Gastrocnemius medialis (tissue), 4 donors: ENCODE measurements around the gene ARHGAP12. TPM values are rescaled to one million over a fixed set of nuclear protein-coding genes. Genes with fewer than 3 reads are reported as not detected.
A peak's percentile ranks its signal among the peaks of the same experiment; 100 is the strongest.

ENCODE experiments used
- ATAC-seq, 2 donors: fragments of 150-250 bp; one replicate each; pipeline ENCODE4 v1.9.1; 2016
- DNase-seq, 2 donors: peaks; one replicate each; pipeline ENCODE4 v3.0.0-alpha.2; 2019
- H3K27ac ChIP-seq, 4 donors: fragments of 200-600 bp; sonication (generic); 1 replicate in 1 of 4; 2 replicates in 3 of 4; pipeline ENCODE4 v1.5.1; 2016 to 2018; ENCODE audit warnings: mild to moderate bottlenecking in 2 of 4, moderate library complexity in 1 of 4
- H3K27me3 ChIP-seq, 3 donors: fragments of 200-600 bp; sonication (generic) in 2 of 3; 1 replicate in 1 of 3; 2 replicates in 2 of 3; pipeline versions ENCODE4 v1.5.1 to v1.6.0; 2016 to 2019; ENCODE audit warnings: mild to moderate bottlenecking in 1 of 3, moderate library complexity in 1 of 3
- H3K36me3 ChIP-seq, 2 donors: fragments of 200-600 bp; sonication (generic) in 1 of 2; one replicate each; pipeline ENCODE4 v1.5.1; 2017 to 2018
- H3K4me1 ChIP-seq, 2 donors: fragments of 200-600 bp; sonication (generic) in 1 of 2; one replicate each; pipeline ENCODE4 v1.5.1; 2016 to 2017; ENCODE audit warnings: mild to moderate bottlenecking in 2 of 2
- H3K4me3 ChIP-seq, 4 donors: fragments of 200-600 bp; sonication (generic) in 3 of 4; 1 replicate in 1 of 4; 2 replicates in 3 of 4; pipeline ENCODE4 v1.5.1; 2016 to 2019; ENCODE audit warnings: mild to moderate bottlenecking in 2 of 4
- H3K9me3 ChIP-seq, 3 donors: fragments of 200-600 bp; sonication (generic) in 2 of 3; 1 replicate in 1 of 3; 2 replicates in 2 of 3; pipeline ENCODE4 v1.5.1; 2016 to 2019
- POLR2A ChIP-seq, 2 donors: fragments of 450-650 bp; IDR thresholded peaks; one replicate each; pipeline ENCODE4 v1.6.1; 2017; ENCODE audit warnings: antibody characterized with exemption in 2 of 2, mild to moderate bottlenecking in 2 of 2, moderate library complexity in 2 of 2
- in situ Hi-C, 4 donors: fragments of 200-750 bp; cut with MboI; loops; one replicate each; pipeline versions ENCODE4 v1.15.0 to v1.8.0; 2017; ENCODE audit warnings: low sequenced_read_pairs in 4 of 4
- intact Hi-C: fragments of 100-400 bp; cut with DNase I; formaldehyde crosslinking; loops from one replicate; pipeline ENCODE4 v1.15.1; 2023; ENCODE audit warnings: low total_unique reads
- total RNA-seq, 4 donors: library from RNA; depleted of rRNA; stranded (reverse); fragments of >200 nt; gene quantifications; one replicate each; pipeline versions ENCODE4 v1.1.0 to v1.2.3, GENCODE V29; 2016
- TF ChIP-seq, protein P1 (sequence below), 5 experiments: fragments of 450-650 bp in 3 of 5; fragments of 200-600 bp in 2 of 5; sonication (generic) in 2 of 5; IDR thresholded peaks in 4 of 5; conservative IDR thresholded peaks in 1 of 5; 1 replicate in 4 of 5; 2 replicates in 1 of 5; pipeline ENCODE4 v1.5.1; 2016 to 2019; ENCODE audit warnings: antibody characterized with exemption in 5 of 5, mild to moderate bottlenecking in 3 of 5, moderate library complexity in 3 of 5

ARHGAP12 gene, protein sequence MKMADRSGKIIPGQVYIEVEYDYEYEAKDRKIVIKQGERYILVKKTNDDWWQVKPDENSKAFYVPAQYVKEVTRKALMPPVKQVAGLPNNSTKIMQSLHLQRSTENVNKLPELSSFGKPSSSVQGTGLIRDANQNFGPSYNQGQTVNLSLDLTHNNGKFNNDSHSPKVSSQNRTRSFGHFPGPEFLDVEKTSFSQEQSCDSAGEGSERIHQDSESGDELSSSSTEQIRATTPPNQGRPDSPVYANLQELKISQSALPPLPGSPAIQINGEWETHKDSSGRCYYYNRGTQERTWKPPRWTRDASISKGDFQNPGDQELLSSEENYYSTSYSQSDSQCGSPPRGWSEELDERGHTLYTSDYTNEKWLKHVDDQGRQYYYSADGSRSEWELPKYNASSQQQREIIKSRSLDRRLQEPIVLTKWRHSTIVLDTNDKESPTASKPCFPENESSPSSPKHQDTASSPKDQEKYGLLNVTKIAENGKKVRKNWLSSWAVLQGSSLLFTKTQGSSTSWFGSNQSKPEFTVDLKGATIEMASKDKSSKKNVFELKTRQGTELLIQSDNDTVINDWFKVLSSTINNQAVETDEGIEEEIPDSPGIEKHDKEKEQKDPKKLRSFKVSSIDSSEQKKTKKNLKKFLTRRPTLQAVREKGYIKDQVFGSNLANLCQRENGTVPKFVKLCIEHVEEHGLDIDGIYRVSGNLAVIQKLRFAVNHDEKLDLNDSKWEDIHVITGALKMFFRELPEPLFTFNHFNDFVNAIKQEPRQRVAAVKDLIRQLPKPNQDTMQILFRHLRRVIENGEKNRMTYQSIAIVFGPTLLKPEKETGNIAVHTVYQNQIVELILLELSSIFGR
- total RNA-seq = 10 to 100 TPM; 17.0 to 34.3 (median 21.6) TPM

DNA sequence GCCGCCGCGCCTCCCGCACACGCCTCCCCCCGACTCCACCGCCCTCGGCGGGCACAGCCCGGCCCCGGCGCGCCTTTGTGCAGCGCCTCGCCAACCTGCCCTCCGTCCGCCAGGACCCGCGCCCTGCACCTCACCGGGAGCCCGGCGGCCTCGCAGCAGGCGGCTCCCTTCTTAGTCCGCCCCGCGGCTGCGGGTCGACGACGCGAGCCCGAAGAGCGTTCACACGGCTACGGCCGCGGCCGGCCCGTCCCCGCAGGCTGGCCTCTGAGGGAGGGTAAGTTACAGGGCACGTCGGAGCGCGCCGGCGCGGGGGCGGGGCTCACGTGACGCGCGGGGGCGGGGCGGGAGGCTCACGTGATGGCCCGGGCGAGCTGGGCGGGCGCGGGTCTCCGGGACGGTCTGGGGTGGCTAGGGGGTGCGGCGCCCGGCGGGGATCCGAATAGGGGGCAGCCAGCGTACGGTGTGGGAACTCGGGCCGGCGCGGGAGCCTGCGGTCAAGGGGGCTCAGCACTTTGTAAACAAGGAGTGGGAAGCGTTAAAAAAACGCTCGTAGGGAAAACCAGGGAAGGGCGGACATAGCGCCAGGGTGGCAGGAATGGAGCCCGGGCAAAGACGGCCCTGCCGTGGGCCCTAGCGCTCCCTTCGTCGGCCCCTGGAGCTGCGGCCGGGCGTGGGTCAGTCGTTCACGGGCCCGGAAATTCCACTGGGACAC is at the start of gene ARHGAP12:
TSS of gene ARHGAP12 (minus strand) at position 283 of the 712 bp plus-strand sequence. CDS start 19,976 bp downstream, outside the sequence.
- H3K36me3 ChIP-seq = no peaks in the 10 kb centered on the region
- TF ChIP-seq, protein P1, sequence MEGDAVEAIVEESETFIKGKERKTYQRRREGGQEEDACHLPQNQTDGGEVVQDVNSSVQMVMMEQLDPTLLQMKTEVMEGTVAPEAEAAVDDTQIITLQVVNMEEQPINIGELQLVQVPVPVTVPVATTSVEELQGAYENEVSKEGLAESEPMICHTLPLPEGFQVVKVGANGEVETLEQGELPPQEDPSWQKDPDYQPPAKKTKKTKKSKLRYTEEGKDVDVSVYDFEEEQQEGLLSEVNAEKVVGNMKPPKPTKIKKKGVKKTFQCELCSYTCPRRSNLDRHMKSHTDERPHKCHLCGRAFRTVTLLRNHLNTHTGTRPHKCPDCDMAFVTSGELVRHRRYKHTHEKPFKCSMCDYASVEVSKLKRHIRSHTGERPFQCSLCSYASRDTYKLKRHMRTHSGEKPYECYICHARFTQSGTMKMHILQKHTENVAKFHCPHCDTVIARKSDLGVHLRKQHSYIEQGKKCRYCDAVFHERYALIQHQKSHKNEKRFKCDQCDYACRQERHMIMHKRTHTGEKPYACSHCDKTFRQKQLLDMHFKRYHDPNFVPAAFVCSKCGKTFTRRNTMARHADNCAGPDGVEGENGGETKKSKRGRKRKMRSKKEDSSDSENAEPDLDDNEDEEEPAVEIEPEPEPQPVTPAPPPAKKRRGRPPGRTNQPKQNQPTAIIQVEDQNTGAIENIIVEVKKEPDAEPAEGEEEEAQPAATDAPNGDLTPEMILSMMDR (IDR thresholded peaks at IDR 0.05 in 4 of 5, conservative IDR thresholded peaks at IDR 0.05 in 1 of 5) = peak in 1 of 5 experiments; percentile 12
- peak; percentile 97 to 99 for TF ChIP-seq POLR2A (IDR thresholded peaks at IDR 0.05)
- peak within 1 kb of the TSS; percentile 98 for H3K27ac ChIP-seq
- peak within 1 kb of the TSS; percentile 88 to 98 (median 90) for H3K4me3 ChIP-seq
- H3K27me3 ChIP-seq = no peaks in the 10 kb centered on the region
- ATAC-seq (peak; percentile 88 to 91), DNase-seq (peak; percentile 82 to 92)
- intact Hi-C loops = loop anchor here (1.0 to 10.0 kb wide), 5 partner anchors 66 to 894 kb away; partner anchors contain the start of gene ZNF438
- in situ Hi-C loops = no loop called here
- H3K9me3 ChIP-seq = no peaks in the 10 kb centered on the region
- H3K4me1 ChIP-seq = peaks cover 25 to 33% of the 10 kb centered on the region in 2 donors

DNA sequence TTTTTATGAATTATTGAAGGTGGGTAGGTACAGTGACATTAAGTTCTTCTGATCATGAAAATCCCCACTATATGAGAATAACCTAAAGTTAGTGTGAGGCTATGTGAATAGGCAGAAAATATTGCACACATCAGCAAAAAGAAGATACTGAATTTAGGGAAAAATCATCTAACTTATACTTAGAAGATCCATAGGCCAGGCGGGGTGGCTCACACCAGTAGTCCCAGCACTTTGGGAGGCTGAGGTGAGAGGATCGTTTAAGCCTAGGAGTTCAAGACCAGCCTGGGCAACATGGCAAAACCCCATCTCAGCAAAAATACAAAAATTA is 49.5 kb upstream of the ARHGAP12 start:
- intact Hi-C loops (no loop called here), in situ Hi-C loops (no loop called here)
- no peak for ATAC-seq
- Histone ChIP-seq H3K27ac (no peak overlapping the region), H3K9me3 (no peaks in the 10 kb centered on the region), H3K4me1 (no peaks in the 10 kb centered on the region), H3K4me3 (no peak overlapping the region), H3K36me3 (no peaks in the 10 kb centered on the region), H3K27me3 (no peaks in the 10 kb centered on the region)
- DNase-seq = no peak
- no peak for TF ChIP-seq POLR2A (IDR thresholded peaks at IDR 0.05)
- TF ChIP-seq, protein P1 (IDR thresholded peaks at IDR 0.05 in 4 of 5, conservative IDR thresholded peaks at IDR 0.05 in 1 of 5) = no peak

DNA sequence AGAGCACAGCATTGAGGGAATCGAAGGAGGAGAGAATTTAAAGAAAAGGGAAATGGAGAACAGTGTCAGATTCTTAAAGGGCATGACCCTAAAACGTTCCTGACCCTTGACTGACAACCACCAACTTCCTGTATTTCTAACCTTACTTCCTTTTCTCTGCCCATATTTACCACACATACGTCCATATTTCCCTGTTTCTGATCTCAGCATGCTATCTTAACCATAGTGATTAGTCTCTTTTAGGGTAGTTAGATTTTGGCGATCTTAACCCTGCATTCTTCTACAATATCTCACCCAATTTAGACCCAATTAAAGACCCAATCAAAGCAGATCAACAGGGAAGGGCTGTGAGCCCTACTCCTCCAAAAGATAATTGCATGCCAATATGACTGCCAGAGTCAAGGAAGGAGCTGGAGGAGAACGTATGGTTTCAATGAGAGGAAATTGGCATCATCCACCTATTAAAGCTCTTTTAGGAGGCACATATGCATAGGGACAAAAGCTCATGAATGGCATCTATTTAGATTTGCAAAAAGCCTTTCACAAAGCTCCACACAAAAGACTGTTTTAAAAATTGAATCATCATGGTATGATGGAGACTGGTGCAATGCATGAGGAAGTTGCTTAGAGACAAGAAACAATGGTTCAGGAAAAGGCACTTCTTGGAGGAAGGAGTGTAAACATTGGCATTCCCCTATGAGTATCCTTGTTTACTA is 49.0 kb upstream of the ARHGAP12 start:
- intact Hi-C loops (no loop called here), in situ Hi-C loops (no loop called here)
- Histone ChIP-seq H3K27me3 (no peaks in the 10 kb centered on the region), H3K4me3 (no peak overlapping the region), H3K36me3 (no peaks in the 10 kb centered on the region), H3K9me3 (no peaks in the 10 kb centered on the region), H3K27ac (no peak overlapping the region), H3K4me1 (no peaks in the 10 kb centered on the region)
- ATAC-seq = no peak
- no peak for DNase-seq
- TF ChIP-seq, protein P1 (IDR thresholded peaks at IDR 0.05 in 4 of 5, conservative IDR thresholded peaks at IDR 0.05 in 1 of 5) = no peak
- TF ChIP-seq POLR2A (IDR thresholded peaks at IDR 0.05) = no peak

DNA sequence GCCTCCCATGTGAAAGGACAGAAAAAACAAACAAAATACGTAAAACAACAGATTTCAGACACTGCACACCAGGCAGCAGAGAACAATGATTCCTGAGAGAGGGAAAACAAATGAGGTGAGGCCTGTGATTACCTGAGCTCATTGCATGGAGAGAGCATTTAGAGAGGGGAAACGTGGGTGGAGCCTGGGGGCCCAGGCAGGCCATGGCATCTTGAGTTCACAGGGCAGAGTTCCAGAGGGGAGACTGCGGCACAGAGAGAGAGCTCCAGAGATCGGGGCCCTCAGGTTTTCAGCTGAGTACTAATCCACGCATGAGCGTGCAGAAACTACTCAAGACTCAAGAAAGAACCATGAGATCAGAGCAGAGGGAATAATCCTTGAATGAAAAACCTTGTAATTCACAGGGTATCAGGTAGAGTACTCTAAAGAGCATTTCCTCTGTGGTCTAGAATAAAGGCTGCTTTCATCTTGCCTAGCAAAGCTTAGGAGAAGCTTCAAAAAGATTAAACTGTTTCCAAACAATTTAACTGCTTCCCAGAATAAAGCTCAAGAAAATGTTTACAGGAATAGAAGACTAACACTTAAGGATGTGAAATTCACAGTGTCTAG is 46.6 kb upstream of the ARHGAP12 start:
- Histone ChIP-seq H3K9me3 (no peaks in the 10 kb centered on the region), H3K4me3 (no peak overlapping the region), H3K27me3 (no peaks in the 10 kb centered on the region), H3K4me1 (no peaks in the 10 kb centered on the region), H3K36me3 (no peaks in the 10 kb centered on the region), H3K27ac (no peak overlapping the region)
- DNase-seq (no peak), ATAC-seq (no peak)
- intact Hi-C loops = no loop called here
- TF ChIP-seq POLR2A (IDR thresholded peaks at IDR 0.05) = no peak
- TF ChIP-seq, protein P1 (IDR thresholded peaks at IDR 0.05 in 4 of 5, conservative IDR thresholded peaks at IDR 0.05 in 1 of 5) = no peak
- in situ Hi-C loops = no loop called here
